Measurements from ENCODE around the gene STAT4. TPM values are rescaled to one million over a fixed set of nuclear protein-coding genes. Genes with fewer than 3 reads are reported as not detected.

The STAT4 gene
- total RNA-seq, 1 donor from 2014 or later: 1.0 TPM

DNA sequence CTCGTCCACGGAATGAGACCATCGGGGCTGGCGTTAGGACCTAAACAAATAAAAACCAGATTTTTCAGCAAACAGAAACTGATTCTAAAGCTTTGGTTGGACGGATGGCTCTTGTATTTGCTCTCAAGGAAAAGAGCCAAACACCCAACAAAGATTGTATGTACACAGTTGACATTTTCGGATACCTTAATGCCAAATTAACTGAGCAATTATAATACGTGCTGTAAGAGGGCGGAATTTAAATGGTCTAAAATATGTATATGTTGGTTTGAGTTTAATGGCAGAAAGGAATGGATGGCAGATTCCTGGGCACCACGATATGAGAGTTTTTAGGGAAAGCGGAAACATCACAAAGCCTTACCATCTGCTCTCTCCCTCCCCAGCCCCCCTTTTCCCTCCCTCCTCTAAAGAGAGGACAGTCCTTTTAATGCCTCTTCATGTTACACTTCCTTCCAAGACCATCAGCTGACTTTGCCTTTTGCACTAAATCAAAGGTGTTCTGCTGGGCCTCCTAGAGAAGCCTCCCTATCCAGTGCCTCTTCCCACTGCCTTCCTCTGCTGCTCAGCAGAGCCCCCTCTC, 170.1 kb downstream of the STAT4 start:
- H3K36me3 Mint-ChIP-seq (ENCODE audit: low read depth): peaks cover 45% of the 10 kb centered on the region
- no peak for DNase-seq (ENCODE audit: low read depth, low spot score)
- no peaks in the 10 kb centered on the region for H3K4me1 Mint-ChIP-seq
- TF ChIP-seq, protein P1, sequence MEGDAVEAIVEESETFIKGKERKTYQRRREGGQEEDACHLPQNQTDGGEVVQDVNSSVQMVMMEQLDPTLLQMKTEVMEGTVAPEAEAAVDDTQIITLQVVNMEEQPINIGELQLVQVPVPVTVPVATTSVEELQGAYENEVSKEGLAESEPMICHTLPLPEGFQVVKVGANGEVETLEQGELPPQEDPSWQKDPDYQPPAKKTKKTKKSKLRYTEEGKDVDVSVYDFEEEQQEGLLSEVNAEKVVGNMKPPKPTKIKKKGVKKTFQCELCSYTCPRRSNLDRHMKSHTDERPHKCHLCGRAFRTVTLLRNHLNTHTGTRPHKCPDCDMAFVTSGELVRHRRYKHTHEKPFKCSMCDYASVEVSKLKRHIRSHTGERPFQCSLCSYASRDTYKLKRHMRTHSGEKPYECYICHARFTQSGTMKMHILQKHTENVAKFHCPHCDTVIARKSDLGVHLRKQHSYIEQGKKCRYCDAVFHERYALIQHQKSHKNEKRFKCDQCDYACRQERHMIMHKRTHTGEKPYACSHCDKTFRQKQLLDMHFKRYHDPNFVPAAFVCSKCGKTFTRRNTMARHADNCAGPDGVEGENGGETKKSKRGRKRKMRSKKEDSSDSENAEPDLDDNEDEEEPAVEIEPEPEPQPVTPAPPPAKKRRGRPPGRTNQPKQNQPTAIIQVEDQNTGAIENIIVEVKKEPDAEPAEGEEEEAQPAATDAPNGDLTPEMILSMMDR (conservative IDR thresholded peaks at IDR 0.05): no peak
- no peaks in the 10 kb centered on the region for H3K9me3 Mint-ChIP-seq
- H3K27me3 Mint-ChIP-seq (ENCODE audit: low read depth): no peaks in the 10 kb centered on the region
- H3K4me3 Mint-ChIP-seq: no peak overlapping the region
- H3K27ac Mint-ChIP-seq (ENCODE audit: unreplicated experiment): no peak overlapping the region

DNA sequence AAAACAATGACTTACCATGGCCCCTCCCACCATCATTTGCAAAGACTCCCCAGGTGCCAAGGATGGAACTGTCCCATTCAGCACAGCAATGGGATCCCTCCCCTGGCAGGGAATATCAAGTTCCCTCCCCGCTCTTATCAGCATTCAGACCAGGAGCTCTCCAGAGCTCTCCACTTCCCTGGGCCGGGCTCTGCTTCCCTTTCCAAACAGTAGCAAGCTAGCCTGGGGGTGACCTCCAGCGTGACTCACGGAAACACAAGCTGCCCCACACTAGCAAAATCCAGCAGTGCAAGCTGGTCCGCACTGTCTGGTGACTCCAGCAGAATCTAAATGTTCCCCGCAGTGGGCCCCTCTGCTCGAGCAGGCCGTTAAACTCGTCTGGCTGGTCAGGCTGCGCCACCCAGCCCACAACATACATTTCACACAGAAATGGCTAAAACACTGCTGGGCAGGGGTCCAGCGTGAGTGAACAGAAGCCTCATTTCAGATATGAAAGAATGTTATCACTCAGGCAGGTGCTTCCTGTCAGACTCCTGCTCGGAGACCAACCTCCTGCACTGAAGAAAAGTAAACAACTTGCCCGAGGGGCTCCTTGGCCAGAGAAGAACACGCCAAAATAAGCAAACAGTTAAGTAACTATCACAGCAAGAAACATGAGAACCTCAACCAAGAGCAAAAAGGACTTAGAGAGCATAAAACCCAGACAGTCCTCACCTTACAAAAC, 170.7 kb downstream of the STAT4 start:
- no peak for DNase-seq (ENCODE audit: low read depth, low spot score)
- Mint-ChIP-seq H3K9me3 (no peaks in the 10 kb centered on the region), H3K4me1 (no peaks in the 10 kb centered on the region), H3K27me3 (ENCODE audit: low read depth) (no peaks in the 10 kb centered on the region), H3K27ac (ENCODE audit: unreplicated experiment) (no peak overlapping the region), H3K36me3 (ENCODE audit: low read depth) (peaks cover 43% of the 10 kb centered on the region), H3K4me3 (no peak overlapping the region)
- TF ChIP-seq, protein P1 (conservative IDR thresholded peaks at IDR 0.05): no peak

Other genes starting within 250 kb of the STAT4 start
- gene STAT1, start 136.8 kb downstream of the STAT4 start, total RNA-seq: 39.9 and 41.3 TPM in 2 replicates
- gene MYO1B, start 94.4 kb upstream of the STAT4 start, total RNA-seq: 107 and 116 TPM in 2 replicates

All from neural crest cell (in vitro differentiated cells).